GM19025 (cell line): ENCODE data around the gene PSG6.
"Not testable (repeated sequence)": the region's sequence is repeated elsewhere in the genome, so short reads cannot be mapped to it uniquely, and the experiment has no call there.

Experiments used
- ATAC-seq: cut with Tn5 transposase; IDR thresholded peaks from one replicate; pipeline ENCODE4 v1.9.1; 2021; ENCODE audit warnings: mild to moderate bottlenecking, low read depth, moderate library complexity; ENCODE audit not compliant: unreplicated experiment

The PSG6 gene

DNA sequence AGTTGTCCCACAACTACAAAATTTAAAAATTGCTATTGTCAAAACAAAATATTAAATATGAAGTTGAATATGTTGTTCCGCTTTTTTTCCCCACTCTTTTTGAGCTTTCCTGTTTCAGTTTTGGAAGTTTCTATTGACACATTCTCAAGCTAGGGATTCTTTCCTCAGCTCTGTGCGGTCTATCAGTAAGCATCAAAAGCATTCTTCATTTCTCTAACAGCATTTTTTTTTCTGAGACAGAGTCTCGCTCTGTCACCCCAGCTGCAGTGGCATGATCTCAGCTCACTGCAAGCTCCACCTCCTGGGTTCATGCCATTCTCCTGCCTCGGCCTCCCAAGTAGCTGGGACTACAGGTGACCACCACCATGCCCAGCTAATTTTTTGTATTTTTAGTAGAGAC is 4.8 kb downstream of the PSG6 start:
- not testable (repeated sequence) for ATAC-seq

DNA sequence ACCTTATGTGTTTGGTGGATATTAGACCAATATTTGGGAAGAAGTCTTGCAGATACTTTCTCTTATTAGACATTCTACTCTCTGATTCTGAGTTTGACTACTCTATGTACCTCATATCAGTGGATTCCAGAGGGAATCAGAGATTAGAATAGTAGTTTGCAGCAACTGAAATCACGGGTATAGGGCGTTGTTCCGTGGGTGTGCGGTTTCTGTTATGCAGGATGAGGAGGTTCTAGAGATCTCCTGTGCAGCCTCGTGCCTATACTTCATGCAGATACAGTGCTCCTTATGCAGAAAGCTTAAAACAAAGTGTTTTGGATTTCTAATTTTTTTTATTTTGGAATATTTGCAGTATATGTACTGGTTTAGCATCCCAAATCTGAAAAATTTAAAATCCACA is 6.0 kb downstream of the PSG6 start:
- ATAC-seq, result not testable (repeated sequence)

GRCh38 chr19:42906162-42906561 is 11.5 kb downstream of the PSG6 start:
- ATAC-seq, result not testable (repeated sequence)

DNA sequence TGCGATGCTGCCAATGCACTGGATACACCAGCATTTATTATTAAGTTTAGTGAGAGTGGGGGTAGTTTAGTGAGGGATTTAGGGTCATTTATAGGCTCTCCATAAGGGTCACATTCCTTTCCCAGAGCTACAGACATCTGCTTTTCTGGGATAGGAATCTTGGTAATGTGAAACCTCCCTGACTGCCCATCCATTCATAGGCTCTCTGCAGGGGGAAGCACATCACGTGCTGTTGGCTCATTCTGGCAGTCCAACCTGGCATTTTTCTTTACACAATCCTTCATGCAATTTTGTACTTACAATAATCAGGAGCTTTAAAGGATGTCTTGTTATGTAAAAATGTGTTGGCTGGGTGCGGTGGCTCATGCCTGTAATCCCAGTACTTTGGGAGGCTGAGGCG is 17.1 kb downstream of the PSG6 start:
- not testable (repeated sequence) for ATAC-seq

- ATAC-seq, result not testable (repeated sequence)
Measured at GRCh38 chr19:42899674-42900073, 18.0 kb downstream of the PSG6 start.

GRCh38 chr19:42899110-42899509 is 18.6 kb downstream of the PSG6 start:
- not testable (repeated sequence) for ATAC-seq

DNA sequence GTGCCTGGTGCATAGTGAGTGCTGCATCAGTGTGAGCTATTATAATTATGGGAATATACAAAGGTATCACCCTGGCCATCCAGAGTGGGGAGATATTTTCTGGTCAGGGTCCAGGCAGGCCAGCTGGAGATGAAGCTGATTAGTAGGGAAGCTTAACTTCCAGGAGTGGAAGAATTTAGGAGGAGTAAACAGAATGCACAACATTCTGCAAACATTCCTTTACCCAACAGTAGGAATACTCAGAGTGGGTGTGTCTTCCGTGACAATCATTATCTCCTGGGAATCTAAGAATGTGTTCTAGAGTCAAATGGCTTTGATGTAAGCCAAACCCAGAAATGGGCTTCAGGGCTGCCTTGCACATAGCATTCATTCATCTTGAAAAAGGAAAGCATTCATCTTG is 19.0 kb downstream of the PSG6 start:
- ATAC-seq, result not testable (repeated sequence)

- ATAC-seq, result not testable (repeated sequence)
Measured at GRCh38 chr19:42897729-42898128, 20.0 kb downstream of the PSG6 start.

GRCh38 chr19:42890446-42890845 is 27.2 kb downstream of the PSG6 start:
- ATAC-seq, result not testable (repeated sequence)

GRCh38 chr19:42887876-42888445 is 29.7 kb downstream of the PSG6 start:
- ATAC-seq, result not testable (repeated sequence)

DNA sequence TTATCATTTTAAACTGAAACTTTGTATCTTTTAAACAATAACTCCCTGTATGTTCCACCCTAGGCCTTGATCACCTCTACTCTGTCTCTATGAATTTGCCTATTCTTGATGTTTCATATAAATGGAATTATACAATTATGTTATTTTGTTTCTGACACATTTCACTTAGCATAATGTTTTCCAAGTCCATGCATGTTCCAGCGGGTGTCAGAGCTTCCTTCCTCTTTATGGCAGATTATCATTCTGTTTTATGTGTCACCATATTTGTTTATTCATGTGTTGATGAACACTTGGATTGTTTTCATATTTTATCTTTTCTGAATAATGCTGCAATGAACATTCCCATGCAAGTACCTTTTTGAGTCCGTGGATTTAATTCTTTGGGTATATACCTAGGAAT is 35.0 kb downstream of the PSG6 start:
- not testable (repeated sequence) for ATAC-seq

- not testable (repeated sequence) for ATAC-seq
Measured at GRCh38 chr19:42882010-42882409, 35.7 kb downstream of the PSG6 start.

GRCh38 chr19:42881279-42881678 is 36.4 kb downstream of the PSG6 start:
- not testable (repeated sequence) for ATAC-seq

DNA sequence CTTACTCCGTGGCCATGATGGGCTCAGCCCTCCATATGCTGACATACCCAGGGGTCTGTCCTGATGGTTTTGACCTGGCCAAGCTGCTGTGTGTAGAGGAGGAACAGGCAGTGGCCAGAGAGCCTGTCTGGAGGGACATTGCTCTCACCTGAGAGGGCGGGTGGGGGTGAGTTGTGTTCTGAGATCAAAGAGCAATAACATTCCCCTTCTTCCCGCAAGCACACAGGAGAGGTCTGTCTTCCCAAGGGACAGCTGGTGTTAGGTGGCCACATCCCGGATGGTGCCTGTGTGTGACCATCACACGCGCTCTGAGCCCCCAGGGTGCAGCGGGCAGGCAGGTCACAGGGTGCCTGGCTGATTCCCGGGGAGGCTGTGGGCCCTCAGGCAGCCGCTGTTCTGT is 37.1 kb downstream of the PSG6 start:
- not testable (repeated sequence) for ATAC-seq

DNA sequence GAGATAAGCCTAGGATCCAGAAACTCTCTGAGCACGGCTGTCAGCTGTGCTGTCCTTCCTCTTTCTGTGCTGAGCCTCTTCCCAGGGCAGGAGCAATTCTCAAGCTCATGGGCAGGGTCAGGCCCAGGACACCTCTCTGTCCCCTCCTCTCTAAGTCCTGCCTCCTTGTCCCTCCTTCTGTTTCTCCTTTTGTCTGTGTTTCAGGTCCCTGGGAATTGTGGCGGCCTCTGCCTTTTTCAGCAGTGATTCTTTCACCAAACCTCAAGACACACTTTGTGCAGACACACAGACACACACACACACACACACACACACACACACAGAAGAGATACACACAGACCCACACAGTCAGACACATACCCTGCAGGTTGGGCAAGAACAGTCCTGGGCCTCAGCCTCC is 38.1 kb downstream of the PSG6 start, which contains the start of gene PSG1:
Gene PSG1 (minus strand): TSS at position 101 of the 400 bp plus-strand sequence. CDS start 132 bp downstream, outside the sequence.
- no peak for ATAC-seq

GRCh38 chr19:42876596-42876995 is 41.1 kb downstream of the PSG6 start:
- ATAC-seq, result not testable (repeated sequence)

DNA sequence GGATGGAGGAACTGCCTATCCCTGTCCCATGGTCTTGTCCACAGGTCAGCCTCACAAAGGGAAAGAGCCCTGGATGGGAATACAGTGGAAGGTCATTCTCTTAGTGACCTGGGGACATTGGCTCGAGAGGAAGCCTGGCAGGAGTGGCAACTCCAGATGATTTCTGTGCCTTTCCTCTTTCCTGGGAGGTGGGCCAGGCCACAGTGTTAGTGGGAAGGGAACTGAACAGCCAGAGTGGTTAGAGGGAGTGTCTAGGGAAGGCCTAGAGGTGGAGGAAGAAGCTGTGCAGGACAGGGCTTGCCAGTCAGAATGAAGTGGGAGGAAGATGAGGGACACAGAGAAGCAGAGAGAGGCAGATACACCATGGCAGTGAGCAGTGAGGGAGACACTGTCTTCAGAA is 41.8 kb downstream of the PSG6 start:
- ATAC-seq, result not testable (repeated sequence)

DNA sequence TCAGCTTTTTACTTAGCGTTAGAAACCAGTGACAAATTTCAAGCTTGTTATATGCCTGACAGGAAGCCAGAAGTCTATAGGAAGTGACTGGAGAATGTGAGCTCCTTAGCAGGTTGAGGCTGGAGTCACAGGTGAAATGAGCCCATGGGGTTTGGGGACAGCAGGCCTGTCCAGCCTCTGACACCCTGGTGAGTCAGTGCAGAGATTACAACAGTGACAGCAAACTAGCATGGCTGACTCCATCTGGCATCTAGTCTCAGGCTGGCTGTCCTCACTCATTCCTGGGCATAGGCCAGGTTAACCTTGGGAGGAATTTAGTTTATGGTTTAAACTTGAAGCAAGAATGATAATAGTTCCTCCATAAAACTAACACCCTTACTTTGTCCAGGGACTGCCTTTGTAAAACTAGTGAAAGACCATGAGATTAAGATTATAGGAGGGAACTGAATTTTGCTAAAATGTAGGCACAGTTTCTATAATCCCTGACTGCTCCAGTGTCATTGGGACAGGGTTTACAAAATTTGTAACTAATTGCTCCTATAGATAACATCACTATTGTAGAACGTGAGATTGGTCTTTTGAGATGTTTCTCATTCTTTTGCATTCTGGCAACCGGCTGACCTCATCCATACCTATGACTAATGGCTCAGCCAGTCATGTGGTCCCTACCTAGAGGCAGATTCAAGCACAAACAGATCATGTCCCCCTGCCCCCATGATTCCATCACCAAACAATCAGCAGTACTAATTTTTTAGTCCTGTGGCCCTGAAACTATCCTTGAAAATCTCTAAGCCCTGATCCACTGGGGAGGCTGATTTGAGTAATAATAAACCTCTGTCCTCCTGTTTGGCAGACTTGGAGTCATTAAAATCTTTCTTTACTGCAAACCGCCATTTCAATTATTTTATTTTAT is 42.5 kb downstream of the PSG6 start:
- ATAC-seq, result not testable (repeated sequence)

- ATAC-seq, result not testable (repeated sequence)
Measured at GRCh38 chr19:42874136-42874535, 43.6 kb downstream of the PSG6 start.

- no peak for ATAC-seq
Measured at GRCh38 chr19:42872608-42873007, 45.1 kb downstream of the PSG6 start.

GRCh38 chr19:42857544-42857867 is 60.2 kb downstream of the PSG6 start:
- no peak for ATAC-seq
